G401.6 (cell line): ENCODE measurements around the gene POU2AF3.

Source experiments
- FAIRE-seq: peaks from 2 replicates; lab custom pipeline; 2012; peaks lifted over from hg19 to GRCh38; lab: Jason Lieb, UNC

Gene POU2AF3

DNA sequence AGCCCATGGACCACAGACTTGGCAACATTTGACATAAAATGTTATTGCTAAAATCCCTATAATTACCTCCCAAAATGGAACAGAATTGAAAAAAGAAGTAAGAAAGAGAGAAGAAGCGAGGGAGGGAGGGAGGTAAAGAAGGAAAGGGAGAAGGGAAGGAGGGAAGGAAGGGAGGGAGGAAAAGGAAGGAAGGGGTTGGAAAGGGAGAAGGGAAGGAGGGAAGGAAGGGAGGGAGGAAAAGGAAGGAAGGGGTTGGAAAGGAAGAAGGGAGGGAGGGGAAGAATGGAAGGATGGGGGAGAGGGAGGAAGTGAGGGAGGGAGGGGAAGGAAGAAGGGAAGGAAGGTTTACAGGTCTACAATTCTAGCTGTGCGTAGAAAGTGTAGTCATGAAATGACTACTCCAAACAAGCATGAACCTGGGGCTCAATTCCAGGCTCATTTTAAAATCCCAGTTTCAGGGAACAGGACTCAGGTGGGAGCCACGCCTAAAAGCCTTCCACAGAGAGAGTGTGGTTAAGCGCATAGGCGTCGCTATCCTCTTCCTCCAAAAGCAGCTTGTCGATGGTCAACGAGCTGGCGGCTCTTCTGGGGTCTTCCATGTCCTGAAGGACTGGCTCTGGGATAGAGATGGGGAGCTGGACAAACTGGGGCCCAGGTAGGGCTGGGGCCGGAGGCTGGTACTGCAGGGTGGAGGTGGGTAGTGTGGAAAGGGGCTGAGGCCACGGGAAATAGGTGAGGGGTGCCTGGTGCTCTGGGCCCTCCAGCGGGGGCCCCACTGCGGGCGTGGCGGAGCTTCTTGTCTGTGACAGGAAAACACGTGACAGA is 55.6 kb downstream of the POU2AF3 start:
- no peak for FAIRE-seq

DNA sequence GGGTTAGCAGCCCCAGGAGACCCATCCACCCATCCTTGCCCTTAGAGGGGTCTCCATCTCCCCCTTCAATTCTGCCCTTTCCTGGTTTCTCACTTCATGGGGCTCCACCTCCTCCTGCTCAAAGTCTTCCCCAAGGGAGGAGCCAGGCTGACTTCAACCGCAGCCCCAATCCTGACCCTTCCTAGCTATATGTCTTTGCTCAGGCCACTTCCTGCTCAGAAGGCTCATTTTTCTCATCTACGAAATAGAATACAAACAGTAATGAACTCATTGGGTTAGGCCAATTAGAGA is 56.2 kb downstream of the POU2AF3 start:
- FAIRE-seq, result no peak

DNA sequence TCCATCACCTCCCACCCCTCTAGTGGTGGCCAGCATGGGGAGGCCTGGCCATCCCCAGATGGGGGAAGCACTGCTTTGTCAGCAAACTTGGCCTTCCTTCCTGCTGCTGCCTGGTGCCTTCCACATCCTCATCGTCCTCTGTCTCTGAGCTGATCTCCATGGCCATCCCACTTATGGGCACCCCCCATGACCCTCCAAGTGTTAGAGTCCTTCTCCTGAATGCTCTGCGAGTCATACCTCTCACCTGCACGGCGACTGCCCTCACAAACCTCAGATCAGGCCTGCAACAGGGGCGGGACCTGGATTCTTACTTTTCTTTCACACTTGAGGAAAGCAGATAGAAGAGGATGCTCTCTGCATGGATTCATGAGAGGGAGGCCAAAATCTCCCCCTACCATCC is 56.8 kb downstream of the POU2AF3 start:
- FAIRE-seq, result no peak

DNA sequence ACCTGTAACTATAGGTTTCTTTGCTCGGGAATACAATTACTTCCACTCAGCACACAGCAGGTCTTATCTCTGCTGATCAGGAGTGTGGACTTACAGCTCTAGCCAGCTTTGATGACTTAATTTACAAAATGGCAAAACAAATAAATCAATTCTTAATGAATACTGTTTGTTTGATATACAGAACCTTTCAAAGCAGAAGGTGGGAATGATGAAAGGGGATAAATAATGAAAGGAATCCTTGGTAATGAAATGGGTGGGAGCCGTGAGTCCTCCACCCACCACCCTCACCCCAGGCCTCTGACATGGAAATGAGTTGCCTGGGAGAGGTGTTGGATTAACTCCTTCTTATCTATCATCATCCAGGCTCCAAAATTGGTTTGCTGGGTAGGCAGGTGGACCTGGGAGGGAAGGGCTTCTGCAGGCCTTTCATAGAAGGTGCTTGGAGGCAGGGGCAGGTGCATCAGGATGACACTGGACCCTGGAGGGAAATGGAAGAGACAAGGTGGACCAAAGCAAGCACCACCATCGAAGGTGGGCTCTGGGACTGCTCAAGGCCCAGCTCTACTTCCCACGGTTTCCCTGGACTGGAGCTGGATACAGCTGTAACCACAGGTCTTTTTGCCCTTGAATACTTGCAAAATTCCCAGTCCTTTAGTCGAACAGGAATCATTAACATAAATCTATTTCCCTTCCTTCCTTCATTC is 57.8 kb downstream of the POU2AF3 start:
- no peak for FAIRE-seq

DNA sequence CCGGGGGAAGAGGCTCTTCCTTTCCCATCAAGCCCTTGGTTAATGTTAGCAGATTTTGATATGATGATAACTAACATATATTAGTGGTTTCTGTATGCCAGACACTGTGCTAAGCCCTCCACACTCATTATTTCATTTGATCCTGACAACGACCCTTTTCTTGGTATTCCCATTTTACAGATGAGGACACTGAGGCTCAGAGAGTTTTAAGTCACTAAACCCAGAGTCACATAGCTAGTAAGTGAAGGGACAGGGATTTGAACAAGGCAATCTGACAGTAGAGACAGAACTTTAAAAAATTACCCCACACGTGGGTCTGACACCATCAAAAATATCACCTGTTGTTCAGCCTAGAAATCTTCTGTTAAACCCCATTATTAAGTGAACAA is 58.3 kb downstream of the POU2AF3 start:
- no peak for FAIRE-seq

DNA sequence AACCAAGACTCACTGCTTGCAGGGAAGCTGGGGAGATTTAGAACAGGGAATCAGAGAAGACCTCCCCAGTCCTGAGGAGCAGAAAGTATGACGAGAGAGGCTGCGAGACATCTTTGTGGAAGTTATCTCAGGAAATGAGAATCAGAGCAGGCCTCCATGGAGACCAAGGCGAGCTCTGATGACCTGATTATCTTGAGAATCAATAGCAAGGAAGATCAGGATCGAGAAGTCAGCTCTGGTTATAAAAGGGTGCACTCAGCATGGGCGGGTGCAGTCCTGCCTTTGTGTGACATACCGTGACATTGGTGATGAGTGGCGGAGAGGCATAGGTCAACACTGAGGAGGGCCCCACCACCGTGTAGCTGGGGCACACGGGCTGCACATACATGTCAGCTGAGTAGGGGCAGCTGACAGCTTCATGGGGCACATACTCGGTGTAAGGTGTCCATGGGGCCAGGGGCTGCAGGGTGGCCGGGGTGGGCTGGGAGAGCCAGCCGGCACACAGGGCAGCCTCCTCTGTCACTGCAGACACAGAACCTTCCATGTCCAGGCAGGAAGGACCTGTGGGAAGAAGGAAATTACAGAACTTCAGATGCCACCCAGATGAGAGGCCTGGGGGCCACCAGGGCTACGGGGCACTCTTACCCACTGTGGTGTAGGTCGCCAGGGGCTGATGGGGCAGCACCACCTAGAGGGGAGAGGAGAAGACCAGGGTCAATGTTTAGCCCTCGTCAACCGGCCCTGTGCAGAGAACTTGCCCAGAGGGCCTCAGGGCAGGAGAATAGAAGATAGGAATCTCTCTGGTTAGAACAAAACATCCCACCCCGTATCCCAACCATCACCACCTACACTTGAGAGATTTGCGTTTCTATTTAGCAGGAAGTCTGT is 59.0 kb downstream of the POU2AF3 start:
- no peak for FAIRE-seq
